Vagina (tissue), 2 donors: Measurements from ENCODE around the gene RABL6.

ENCODE experiments used
- CTCF ChIP-seq, 3 experiments: fragments of 450-650 bp in 2 of 3; fragments of 200-600 bp in 1 of 3; sonication (generic) in 1 of 3; IDR thresholded peaks; one replicate each; pipeline ENCODE4 v1.5.1; 2017 to 2019; ENCODE audit warnings: antibody characterized with exemption in 3 of 3, mild to moderate bottlenecking in 2 of 3, moderate library complexity in 2 of 3
- POLR2A ChIP-seq, 2 donors: fragments of 450-650 bp; IDR thresholded peaks; one replicate each; pipeline ENCODE4 v1.6.1; 2017; ENCODE audit warnings: antibody characterized with exemption in 2 of 2, mild to moderate bottlenecking in 2 of 2, moderate library complexity in 2 of 2
- POLR2AphosphoS5 ChIP-seq, 2 donors: sonication (generic); formaldehyde crosslinking; IDR thresholded peaks; one replicate each; pipeline ENCODE4 v1.9.0; 2017; ENCODE audit warnings: antibody characterized with exemption in 2 of 2, mild to moderate bottlenecking in 2 of 2, low read depth in 1 of 2; ENCODE audit not compliant: insufficient read depth in 1 of 2

- TF ChIP-seq POLR2AphosphoS5 (IDR thresholded peaks at IDR 0.05; ENCODE audit: insufficient read depth in 1 of 2, low read depth in 1 of 2) (no peak), CTCF (IDR thresholded peaks at IDR 0.05) (no peak), POLR2A (IDR thresholded peaks at IDR 0.05) (no peak)
Observed at GRCh38 chr9:136860529-136860928, 52.8 kb downstream of the RABL6 start.
